Right ventricle myocardium inferior (tissue), 1 donor: ENCODE results near the gene EPHA1. TPM values are rescaled to one million over a fixed set of nuclear protein-coding genes. Genes with fewer than 3 reads are reported as not detected.

Experiments
- ATAC-seq: fragments of 200-7000 bp; cut with Tn5 transposase; one replicate; pipeline ENCODE4 v1.9.1; 2020; ENCODE audit warnings: mild to moderate bottlenecking, moderate library complexity
- DNase-seq: peaks from one replicate; pipeline ENCODE4 v3.0.0; 2021; ENCODE audit errors: missing footprints
- intact Hi-C: fragments of 100-400 bp; cut with DNase I; formaldehyde crosslinking; loops from one replicate; pipeline ENCODE4 v1.11.0; 2022
- microRNA-seq: library from miRNA; unstranded; fragments of <30 nt; microRNA quantifications from one replicate; pipeline ENCODE4 v1.2.0, GENCODE V29; 2020
- total RNA-seq: library from RNA; stranded (reverse); fragmentation: NEBNext Ultra II Directional; extraction: Animal tissue kit (Norgen Biotek cat#: 25700); gene quantifications from one replicate; pipeline ENCODE4 v1.2.1, GENCODE V29; 2021
- donor health status: DM: no; HTN: yes; CAD: no; lungs with severe emphysema.

Gene EPHA1
- total RNA-seq, 1 donor from 2014 or later = not detected

GRCh38 chr7:143343596-143343995 lies 65.1 kb downstream of the EPHA1 start:
- ATAC-seq = no peak
- intact Hi-C loops = no loop called here

DNA sequence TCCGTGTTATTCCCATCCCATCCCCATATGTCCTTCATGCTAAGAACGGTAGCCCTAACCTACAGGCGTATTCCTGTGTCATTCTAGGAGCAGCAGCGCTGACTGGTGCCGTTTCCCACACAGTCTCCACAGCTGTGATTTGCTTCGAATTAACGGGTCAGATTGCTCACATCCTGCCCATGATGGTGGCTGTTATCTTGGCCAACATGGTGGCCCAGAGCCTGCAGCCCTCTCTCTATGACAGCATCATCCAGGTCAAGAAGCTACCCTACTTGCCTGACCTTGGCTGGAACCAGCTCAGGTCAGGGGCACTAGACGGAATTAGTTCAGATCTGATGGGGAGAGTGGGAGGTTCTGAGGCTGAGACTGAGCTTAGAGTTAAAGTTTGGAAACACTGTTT lies 66.8 kb downstream of the EPHA1 start:
- intact Hi-C loops = no loop called here
- DNase-seq (no peak), ATAC-seq (no peak)

More at GRCh38 chr7:143343596-143343995, 65.1 kb downstream of the EPHA1 start:
- DNase-seq = no peak

Small RNA genes lying within 50 kb of the gene (microRNA-seq; reads per million reads assigned to microRNA genes)
- gene MIR6892 = not detected

Other genes with a start within 250 kb of the EPHA1 start
- gene TAS2R39, start 225.4 kb downstream of the EPHA1 start, total RNA-seq = not detected
- not detected for gene TAS2R40, start 186.8 kb downstream of the EPHA1 start, total RNA-seq
- gene GSTK1, start 145.4 kb downstream of the EPHA1 start, total RNA-seq = 278 TPM
- 14.8 TPM for gene TMEM139, start 123.9 kb downstream of the EPHA1 start, total RNA-seq
- gene CASP2, start 120.5 kb downstream of the EPHA1 start, total RNA-seq = 11.8 TPM
- not detected for gene CLCN1, start 92.7 kb downstream of the EPHA1 start, total RNA-seq
- gene FAM131B, start 46.1 kb downstream of the EPHA1 start, total RNA-seq = 0.73 TPM
- gene ZYX, start 27.5 kb downstream of the EPHA1 start, total RNA-seq = 75.9 TPM
- gene TAS2R60, start 34.6 kb upstream of the EPHA1 start, total RNA-seq = not detected
- gene TAS2R41, start 69.0 kb upstream of the EPHA1 start, total RNA-seq = not detected
- not detected for gene CTAGE15, start 162.9 kb upstream of the EPHA1 start, total RNA-seq
- gene TCAF2, start 212.1 kb upstream of the EPHA1 start, total RNA-seq = 0.38 TPM